ENCODE results near the gene TXNDC17. TPM values are rescaled to one million over a fixed set of nuclear protein-coding genes. Genes with fewer than 3 reads are reported as not detected.
"Not testable (repeated sequence)": the region's sequence is repeated elsewhere in the genome, so short reads cannot be mapped to it uniquely, and the experiment has no call there.

The TXNDC17 gene
- total RNA-seq, 1 donor from 2014 or later: 104 TPM

- Mint-ChIP-seq H3K36me3 (ENCODE audit: insufficient read depth) (peaks cover 9% of the 10 kb centered on the region), H3K9me3 (ENCODE audit: low read depth) (no peaks in the 10 kb centered on the region), H3K4me1 (ENCODE audit: low read depth) (peaks cover 16% of the 10 kb centered on the region), H3K4me3 (ENCODE audit: low read depth) (no peak overlapping the region), H3K27ac (no peak overlapping the region), H3K27me3 (peaks cover 3% of the 10 kb centered on the region)
- no peak for DNase-seq (ENCODE audit: low spot score, unreplicated experiment)
- TF ChIP-seq CTCF (IDR thresholded peaks at IDR 0.05; ENCODE audit: unreplicated experiment): no peak
These were observed 7.3 kb downstream of the TXNDC17 start for GRCh38 chr17:6648181-6648580.

- TF ChIP-seq CTCF (IDR thresholded peaks at IDR 0.05; ENCODE audit: unreplicated experiment): no peak
- peak; percentile 93 for DNase-seq (ENCODE audit: low spot score, unreplicated experiment)
- Mint-ChIP-seq H3K27ac (peak within 1 kb of the TSS; percentile 96), H3K36me3 (ENCODE audit: insufficient read depth) (peaks cover 3% of the 10 kb centered on the region), H3K4me3 (ENCODE audit: low read depth) (peak within 1 kb of the TSS; percentile 95), H3K4me1 (ENCODE audit: low read depth) (peaks cover 32% of the 10 kb centered on the region), H3K9me3 (ENCODE audit: low read depth) (no peaks in the 10 kb centered on the region), H3K27me3 (peaks cover 29% of the 10 kb centered on the region)
These were observed 10.6 kb downstream of the TXNDC17 start, which contains the start of the genes C17orf100 and MED31 for GRCh38 chr17:6651354-6651918. Gene C17orf100 (plus strand): TSS chr17:6651762. CDS start chr17:6651914, 152 bp downstream. Gene MED31 (minus strand): TSS chr17:6651605. CDS start chr17:6651528, 77 bp downstream.

- Mint-ChIP-seq H3K36me3 (ENCODE audit: insufficient read depth) (peaks cover 3% of the 10 kb centered on the region), H3K27ac (no peak overlapping the region), H3K9me3 (ENCODE audit: low read depth) (no peaks in the 10 kb centered on the region), H3K4me3 (ENCODE audit: low read depth) (peak overlapping the region; percentile 35), H3K4me1 (ENCODE audit: low read depth) (peaks cover 32% of the 10 kb centered on the region), H3K27me3 (peaks cover 29% of the 10 kb centered on the region)
- no peak for TF ChIP-seq CTCF (IDR thresholded peaks at IDR 0.05; ENCODE audit: unreplicated experiment)
- DNase-seq (ENCODE audit: low spot score, unreplicated experiment): no peak
These were observed 11.1 kb downstream of the TXNDC17 start for GRCh38 chr17:6651919-6652452.

GRCh38 chr17:6654841-6655731 lies 14.2 kb downstream of the TXNDC17 start:
- Mint-ChIP-seq H3K27ac (no peak overlapping the region), H3K27me3 (peaks cover 37% of the 10 kb centered on the region)

GRCh38 chr17:6655732-6656361 lies 15.0 kb downstream of the TXNDC17 start:
- H3K4me3 Mint-ChIP-seq (ENCODE audit: low read depth): peak overlapping the region; percentile 69
- H3K27ac Mint-ChIP-seq; H3K9me3 Mint-ChIP-seq (ENCODE audit: low read depth); H3K36me3 Mint-ChIP-seq (ENCODE audit: insufficient read depth); DNase-seq (ENCODE audit: low spot score, unreplicated experiment): not testable (repeated sequence)
- peaks cover 26% of the 10 kb centered on the region for H3K4me1 Mint-ChIP-seq (ENCODE audit: low read depth)
- H3K27me3 Mint-ChIP-seq: peaks cover 42% of the 10 kb centered on the region

More at GRCh38 chr17:6654841-6655731, 14.2 kb downstream of the TXNDC17 start:
- no peak for DNase-seq (ENCODE audit: low spot score, unreplicated experiment)
- peaks cover 31% of the 10 kb centered on the region for H3K4me1 Mint-ChIP-seq (ENCODE audit: low read depth)
- H3K4me3 Mint-ChIP-seq (ENCODE audit: low read depth): peak overlapping the region; percentile 65
- no peak for TF ChIP-seq CTCF (IDR thresholded peaks at IDR 0.05; ENCODE audit: unreplicated experiment)
- no peaks in the 10 kb centered on the region for H3K9me3 Mint-ChIP-seq (ENCODE audit: low read depth)
- H3K36me3 Mint-ChIP-seq (ENCODE audit: insufficient read depth): no peaks in the 10 kb centered on the region

- DNase-seq (ENCODE audit: low spot score, unreplicated experiment); H3K36me3 Mint-ChIP-seq (ENCODE audit: insufficient read depth); H3K9me3 Mint-ChIP-seq (ENCODE audit: low read depth); H3K27ac Mint-ChIP-seq: not testable (repeated sequence)
- Mint-ChIP-seq H3K27me3 (peaks cover 42% of the 10 kb centered on the region), H3K4me3 (ENCODE audit: low read depth) (peak overlapping the region; percentile 74), H3K4me1 (ENCODE audit: low read depth) (peaks cover 26% of the 10 kb centered on the region)
These were observed 16.2 kb downstream of the TXNDC17 start for GRCh38 chr17:6656797-6657632.

All from progenitor cell of endocrine pancreas (in vitro differentiated cells).